Measurements from ENCODE around the gene RPS16.

The RPS16 gene

DNA sequence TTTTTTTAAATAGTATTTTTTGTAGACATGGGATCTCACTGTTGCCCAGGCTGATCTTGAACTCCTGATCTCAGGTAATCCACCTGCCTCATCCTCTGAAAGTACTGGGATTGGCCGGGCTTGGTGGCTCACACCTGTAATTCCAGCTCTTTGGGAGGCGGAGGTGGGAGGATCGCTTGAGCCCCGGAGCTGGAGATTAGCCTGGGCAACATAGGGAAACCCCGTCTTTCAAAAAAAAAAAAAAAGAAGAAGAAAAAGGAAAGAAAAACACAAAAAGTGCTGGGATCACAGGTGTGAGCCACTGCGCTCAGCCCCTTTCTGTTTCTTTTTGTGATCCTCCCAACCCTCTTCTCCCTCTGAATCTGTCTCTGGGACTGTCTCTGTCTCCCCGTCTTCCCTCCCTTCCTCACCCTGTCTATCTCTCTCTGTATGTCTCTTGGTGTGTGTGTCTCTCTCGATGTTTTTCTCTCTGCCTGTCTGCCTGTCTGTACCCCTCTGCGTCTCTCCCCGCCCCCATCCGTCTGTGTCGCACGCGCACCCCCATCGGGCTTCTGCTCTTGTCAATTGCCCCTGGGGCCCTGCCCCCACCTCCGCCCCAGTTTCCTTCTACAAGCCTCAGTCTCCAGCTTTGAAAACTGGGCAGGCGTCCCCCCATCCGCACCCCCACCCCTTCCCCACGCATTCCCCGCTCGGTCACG is 29.6 kb downstream of the RPS16 start:
- no peak for DNase-seq

DNA sequence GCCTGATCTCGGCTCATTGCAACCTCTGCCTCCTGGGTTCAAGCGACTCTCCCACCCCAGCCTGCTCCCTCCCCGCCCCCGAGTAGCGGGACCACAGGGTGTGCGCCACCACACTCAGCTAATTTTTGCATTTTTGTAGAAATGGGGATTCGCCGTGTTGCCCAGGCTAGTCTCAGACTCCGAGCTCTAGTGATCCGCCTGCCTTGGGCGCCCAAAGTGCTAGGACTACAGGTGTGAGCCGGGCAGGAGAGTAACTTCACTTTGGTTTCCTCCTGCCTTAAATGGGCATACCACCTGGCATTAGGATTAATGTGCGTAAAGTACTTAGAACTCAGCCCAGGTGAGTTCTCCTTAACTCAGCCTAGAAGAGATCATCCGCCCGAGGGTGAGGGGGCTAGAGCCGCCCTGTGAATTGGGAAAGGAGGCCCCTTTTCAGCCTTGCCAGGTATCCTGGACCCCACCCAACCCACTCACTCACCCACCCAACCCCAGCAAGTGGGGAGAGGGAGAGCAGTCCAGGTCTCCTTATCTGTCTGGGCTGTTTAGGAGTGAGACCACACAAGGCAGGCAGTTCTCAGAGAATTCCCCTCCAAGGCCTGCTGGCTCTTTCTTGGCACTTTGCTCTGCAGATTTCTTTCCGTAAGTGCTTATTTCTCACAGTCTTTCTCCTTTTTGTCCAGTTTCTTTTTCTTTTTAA is 30.3 kb downstream of the RPS16 start:
- no peak for DNase-seq

DNA sequence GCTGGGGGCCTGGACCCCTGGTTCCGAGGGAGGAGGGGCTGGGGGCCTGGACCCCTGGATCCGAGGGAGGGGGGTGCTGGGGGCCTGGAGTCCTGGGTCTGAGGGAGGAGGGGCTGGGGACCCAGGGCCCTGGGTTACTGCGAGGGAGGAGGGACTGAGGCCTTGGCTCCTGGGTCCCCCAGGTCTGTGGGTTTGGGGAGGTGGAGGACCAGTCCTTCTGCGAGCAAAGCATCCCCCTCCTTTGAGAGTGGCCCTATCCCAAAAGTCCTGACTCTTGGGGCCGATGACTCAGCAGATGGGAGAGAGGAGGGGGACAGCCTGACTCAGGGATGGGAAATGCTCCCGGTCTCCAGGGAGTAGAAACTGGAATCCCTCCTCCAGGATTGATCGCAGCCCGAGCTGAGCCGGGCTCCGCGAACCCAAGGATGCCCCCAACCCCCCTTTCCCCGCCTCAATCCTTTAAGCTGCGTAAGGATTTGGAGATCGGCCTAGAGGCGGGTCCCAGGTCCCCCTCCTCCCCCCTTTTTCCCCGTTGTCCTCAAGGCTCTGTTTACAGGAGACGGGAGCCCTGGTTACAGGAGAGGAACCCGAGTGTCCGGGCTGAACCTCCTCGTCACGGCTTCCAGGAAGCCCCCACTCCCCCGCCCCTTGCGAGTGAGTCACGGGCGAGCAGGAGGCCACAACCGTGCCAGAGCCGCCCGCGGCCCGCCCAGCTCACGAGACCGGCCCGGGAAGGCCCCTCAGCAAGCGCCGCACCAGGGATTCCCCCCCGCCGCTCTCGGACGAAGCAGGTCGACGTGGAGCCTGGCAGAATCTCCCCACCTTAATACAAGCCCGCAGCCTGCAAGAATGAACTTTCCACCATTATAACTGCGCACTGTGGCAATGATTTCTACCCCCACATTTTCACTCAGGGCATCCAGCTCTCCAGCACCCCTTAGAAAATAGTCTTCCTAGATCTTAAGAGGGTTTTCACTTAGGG is 32.1 kb downstream of the RPS16 start:
- DNase-seq: no peak

DNA sequence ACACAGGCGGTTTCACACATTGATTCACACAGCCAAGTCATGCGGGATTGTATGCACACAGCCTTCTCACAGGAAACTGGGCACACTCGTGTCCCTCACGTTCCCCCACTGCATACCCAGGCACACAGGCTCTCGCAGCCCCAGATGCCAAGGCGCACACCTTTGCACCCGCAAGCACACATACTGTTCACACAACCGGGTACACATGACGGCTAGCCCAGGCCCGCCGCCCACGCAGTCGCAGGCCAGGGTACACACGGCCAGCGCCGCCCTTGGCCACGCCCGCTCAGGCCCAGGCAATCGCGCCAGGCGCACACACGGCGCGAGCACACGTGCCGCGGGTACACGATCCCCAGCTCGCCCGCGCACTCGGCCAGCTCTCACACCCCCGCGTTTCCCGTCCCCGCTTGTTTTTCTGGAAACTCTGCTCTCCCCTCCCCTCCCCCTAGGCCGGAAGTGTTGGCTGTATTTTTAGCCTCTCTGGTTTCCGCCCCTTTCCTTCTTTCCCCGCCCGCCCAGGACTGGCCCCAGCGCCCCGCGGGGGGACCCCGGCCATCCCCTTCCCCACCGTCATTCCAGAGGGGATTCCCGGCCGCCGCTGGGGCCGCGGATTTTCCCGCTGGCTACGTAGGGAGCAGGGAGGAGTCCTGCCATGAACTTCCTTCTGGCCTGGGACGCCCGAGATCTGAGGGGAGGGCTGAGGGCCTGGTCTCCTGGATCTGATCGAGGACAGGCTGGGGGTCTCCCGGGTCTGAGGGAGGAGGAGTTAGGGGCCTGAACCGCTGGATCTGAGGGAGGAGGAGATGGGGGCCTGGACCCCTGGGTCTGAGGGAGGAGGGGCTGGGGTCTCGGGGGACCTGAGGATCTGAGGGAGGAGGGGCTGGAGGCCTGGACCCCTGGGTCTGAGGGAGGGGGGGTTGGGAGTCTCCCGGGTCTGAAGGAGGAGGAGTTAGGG is 33.1 kb downstream of the RPS16 start:
- DNase-seq: no peak

DNA sequence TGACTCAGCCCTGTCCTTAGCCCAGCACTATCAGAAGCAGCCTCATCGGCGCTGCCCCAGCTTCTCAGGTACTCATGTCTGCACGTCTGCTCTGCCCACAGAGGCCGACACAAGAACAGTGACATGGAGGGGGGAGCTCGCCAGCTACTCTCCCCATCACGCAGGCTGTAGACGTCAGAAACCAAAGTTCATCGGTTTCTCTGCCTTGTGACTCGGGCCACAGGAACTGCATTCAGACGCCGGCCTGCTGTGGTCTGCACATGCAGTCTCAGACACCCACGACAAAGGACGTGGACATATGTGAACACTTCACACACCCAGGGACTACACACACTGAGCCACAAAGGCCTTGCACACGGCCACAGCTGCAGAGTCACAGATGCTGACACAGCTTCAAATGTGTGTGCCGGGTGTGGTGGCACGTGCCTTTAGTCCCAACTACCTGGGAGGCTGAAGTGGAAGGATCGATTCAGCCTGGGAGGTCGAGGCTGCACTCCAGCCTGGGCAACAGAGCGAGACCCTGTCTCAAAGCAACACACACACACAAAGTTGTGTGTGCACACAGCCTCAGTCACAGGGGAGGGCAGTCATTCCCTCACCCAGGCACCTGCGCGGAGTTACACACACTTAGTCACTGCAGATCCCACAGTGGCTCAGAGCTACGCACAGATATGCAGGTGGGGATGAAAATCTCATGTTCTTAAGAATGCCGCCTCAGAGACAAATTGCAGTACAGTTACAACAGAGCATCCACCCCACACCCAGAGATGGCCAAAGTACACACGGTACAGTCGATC is 34.0 kb downstream of the RPS16 start:
- DNase-seq: no peak

DNA sequence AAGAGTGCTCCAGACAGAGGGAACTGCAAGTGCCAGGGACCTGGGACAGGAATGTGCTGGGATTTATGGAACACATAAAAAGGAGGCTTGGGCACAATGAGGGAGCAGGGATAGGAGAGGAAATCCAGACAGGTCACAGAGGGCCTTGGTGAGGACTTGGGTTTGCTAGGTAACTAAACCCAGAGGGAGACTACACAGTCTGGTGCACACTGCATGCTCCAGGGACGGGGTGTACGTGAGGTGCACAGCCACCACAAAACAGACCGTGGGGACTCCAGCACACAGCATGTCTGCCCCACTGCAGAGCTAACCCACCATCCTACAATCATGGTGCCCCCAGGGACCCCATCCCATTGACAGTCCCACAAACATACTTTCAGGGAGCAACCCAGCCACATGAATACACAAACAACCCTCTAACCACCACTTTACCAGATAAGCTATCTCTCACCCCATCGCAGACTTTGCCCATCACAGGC is 34.6 kb downstream of the RPS16 start:
- DNase-seq: no peak

DNA sequence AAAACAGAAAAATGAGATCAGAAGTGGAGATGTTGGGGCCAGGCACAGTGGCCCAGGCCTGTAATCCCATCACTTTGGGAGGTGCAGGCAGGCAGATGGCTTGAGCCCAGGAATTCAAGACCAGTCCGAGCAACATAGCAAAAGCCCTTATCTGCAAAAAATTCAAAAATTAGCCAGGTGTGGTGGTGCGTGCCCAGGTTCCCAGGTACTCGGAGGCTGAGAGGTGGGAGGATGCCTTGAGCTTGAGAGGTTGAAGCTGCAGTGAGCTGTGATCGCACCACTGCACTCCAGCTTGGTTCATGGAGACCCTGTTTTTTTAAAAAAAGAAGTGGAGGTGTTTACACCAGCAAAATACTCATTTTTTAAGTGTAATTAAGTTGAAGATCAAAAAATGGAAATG is 35.7 kb downstream of the RPS16 start:
- DNase-seq: no peak

DNA sequence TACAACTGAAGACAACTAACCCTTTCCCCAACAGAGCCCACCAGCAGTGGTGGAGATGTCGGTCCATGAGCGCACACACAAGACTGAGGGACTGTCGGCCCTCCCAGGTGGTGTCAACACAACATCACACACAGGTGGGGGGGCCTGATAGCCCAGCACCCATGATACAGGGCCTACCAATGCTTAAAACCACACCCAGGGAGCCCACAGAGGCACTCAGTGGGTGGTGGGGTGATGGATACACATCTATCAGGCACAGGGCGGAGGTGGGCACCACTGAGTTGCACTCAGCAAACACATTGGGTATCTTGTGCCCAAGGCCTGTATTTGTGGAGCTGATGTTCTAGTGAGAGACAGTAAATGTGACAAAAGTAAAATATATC is 36.1 kb downstream of the RPS16 start:
- no peak for DNase-seq

DNA sequence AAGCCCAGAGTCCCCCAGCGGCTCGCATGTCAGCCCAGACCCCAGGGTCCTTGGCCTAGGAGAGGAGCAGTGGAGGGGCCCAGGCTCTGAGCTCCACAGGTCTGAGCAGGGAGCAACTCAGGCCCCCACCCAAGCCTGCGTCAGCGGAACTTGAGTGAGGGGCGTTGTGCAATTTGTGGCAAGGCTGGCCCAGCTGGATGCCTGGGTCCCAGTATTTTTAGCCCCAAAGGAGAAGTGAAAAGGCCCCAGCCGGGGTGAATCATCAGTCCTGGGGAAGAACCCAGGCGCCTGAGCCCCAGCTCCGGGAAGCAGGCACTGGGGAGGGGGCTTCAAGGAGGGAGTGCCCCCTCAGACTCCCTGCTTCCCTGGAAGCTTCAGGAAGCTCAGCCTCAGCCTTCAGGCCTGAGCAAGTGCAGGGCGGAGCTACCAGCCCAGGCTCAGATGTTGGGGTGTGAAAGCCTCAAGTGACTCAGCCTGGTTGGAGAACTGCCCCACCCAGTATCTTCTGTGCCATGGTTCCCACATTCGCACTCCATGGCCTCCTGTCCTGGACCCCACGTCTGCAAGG is 37.4 kb downstream of the RPS16 start:
- no peak for DNase-seq

DNA sequence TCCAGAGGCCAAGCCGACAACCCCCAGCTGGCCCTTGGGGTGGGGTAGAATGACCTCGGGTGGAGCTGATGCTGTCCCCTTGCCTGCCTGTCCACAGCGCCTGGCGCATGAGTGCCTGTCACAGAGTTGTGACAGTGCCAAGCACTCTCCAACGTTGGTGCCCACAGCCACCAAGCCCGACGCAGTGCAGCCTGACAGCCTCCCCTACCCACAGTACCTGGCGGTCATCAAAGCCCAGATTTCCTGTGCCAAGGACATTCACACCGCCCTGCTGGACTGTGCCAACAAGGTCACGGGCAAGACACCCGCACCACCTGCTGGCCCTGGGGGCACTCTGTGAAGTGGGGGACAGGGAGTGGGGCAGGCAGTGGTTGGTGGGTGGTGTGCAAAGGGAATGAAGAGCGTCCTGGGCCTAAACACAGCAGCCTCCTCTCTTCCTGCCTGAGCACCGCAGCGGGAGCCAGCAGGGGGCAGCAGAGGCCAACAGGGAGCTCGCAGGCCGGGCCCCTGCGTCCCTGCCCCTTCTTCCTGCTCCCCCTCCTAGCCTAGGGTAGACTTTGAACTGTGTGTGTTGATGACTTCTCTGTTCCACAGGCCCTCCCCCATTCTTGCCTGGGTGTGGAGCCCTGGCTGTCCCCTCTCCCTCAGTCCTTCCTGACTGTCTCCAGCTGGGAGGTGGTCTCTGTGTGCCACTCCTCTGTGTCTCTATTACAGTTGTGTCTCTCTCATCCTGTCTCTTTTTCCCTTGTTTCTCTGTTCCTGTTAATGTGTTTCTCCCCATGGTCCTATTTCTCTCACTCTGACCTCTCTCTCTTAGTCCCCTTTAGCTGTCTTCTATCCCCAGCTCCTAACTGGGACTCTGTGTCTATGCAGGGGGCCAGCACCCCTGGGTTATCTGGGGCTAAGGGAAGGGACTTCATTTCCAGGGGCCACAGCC is 38.1 kb downstream of the RPS16 start:
- no peak for DNase-seq

DNA sequence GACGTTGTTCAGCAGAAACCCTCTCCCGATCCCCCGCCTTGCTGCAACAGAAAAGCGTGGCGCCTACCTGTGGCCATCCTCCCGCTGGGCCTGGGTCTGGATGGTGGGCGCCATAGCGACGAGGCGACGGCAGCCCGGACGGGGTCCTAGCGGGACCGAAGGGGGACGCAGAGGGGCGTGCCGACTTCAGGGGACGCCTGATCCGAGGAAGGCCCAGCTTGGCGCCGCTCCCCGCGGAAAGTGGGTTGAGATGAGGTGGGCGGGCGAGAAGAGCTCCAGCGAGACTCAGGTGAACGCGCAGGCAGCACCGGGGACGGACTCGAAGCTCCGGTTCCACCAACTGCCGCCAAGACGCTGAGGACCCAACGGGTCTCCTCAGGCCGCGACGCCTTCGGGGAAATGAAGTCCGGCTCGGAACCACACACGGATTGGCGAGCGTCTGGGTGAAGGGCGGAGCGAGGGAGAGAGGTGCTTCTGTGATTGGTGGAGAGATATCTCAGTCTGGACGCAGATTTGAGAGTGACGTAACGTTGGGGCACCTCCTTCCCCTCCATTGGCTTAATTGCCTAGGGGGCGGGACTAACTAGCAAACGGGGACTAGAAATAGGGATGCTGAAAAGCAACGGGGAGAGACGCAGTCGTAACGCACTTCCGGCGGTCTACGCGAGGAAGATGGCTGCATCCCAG is 44.9 kb downstream of the RPS16 start, which contains the start of the genes MED29 and PAF1:
TSS of gene MED29 (plus strand) at position 628 of the 687 bp plus-strand sequence. CDS start at position 673, 45 bp downstream.
TSS of gene PAF1 (minus strand) at position 356 of the 687 bp plus-strand sequence. CDS start at position 114, 242 bp downstream.
- DNase-seq: no peak

DNA sequence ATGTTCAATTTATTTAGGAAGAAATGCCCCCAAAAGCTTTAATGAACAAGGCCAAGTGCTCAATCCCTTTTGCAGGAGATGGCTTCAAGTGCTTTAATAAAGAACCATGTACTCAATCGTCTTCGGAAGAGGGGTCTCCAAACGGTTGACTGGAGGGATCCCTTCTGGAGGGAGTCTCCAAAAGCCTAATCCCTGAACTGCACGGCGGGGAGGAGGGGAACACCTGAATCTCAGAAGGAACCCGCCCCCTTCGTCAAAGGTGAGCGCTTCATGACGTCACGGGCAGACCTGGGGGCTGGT is 45.3 kb downstream of the RPS16 start:
- no peak for DNase-seq

DNA sequence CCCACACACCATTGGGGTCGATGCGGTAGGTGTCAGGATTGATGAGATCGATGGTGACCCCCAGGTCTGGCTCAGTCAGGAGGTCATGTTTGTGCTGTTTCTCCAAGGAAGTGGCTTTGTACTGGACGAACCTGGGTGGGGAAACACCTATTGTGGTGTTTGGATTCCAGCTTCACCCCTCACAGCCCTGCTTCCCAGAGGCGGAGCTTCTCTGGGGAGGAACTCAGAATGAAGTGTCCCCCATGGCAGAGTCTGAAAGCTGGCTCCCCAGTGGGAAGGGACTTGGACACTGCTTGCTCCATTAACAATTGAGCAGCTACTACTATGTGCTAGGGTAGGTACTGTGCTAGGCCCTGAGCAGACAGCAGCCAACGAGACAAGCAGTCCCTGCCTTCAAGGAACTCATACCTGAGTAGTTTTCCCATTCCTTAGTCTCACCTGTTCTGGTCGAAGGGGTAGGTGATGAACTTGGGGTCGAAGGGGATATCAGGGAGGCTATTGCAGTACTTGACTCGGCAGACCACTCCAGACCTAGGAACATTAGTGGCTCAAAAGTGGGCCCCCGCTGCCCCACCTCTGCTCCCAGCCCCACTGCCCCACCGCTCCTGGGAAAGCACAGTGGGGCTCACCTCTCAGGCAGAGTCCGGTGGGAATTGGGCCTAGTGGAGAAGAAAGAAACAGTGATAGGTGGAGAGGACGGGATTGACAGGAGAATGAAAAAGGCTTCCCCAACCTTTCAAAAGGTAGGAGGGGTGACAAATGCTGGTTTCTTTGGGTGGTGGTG is 45.9 kb downstream of the RPS16 start:
- DNase-seq: no peak

DNA sequence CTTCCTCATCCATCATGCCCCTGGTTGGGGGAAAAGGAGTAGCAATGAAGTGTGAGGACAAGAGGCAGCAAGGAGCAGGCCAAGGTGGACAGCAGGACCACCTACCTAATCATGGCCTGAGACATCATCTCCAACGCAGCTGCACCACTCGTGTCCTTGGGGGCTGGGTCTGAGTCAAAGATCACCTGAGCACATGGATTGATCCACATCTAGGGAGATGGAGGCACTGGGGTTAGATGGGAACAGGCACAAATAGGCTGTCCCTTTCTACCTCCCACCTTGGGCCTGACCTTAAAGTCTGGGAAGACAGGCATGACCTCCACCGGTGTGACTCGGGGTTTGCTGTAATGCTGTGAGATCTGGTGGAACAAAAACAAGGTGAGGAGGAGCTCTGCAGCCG is 47.1 kb downstream of the RPS16 start:
- DNase-seq: no peak

DNA sequence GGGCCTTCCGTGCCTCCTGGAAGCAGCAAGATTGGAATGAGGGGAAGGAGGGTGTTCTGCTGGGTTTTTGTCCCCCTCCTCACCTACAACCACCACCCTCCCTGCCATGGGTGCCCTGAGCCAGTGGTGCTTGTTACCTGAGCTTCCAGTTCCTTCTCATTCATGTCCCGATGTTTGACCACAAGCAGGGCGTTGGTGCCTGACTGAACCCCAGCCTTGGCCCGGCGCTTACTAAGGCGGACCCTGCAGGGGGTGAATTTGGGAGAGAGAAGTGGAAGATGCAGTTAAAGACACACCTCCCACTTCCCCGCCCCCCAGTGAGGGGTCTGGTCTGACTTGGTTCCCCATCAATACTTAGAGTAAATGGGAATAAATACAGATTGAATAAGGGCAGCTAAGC is 49.2 kb downstream of the RPS16 start:
- no peak for DNase-seq

DNA sequence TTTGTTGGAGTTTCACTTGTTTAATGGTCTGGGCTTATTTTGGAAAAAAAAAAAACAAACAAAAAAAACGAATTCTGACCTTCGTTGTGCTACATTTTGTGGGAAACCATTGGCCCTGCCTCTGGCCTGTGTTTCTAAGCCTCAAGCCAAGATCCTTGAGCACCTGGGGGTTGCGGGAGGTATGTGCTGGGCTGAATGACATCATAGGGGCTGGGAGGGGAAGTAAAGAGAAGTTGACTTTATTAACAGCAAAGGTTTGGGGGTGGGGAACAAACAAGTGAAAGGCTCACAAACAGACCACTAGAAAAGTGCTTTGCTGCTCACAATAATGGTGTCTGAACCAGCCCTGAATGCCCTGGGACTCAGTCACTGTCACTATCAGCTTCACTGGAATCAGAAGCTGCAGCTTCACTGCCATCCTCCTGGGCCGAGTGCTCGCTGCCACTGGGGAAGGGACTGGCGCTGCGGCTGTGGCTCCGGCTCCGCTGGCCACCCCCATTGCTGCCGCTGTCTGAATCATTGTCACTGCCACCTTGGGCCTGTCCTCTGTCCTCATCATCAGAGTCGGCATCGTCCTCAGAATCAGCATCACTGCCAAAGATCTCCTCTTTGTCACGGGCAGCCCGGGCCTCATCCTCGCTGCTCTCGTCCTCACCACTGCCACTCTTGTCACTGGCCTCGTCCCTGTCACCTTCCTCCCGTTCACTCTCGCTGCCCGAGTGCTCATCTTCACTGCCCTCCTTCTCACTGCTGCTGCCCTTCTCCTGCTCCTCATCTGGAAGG is 49.9 kb downstream of the RPS16 start:
- DNase-seq: no peak

DNA sequence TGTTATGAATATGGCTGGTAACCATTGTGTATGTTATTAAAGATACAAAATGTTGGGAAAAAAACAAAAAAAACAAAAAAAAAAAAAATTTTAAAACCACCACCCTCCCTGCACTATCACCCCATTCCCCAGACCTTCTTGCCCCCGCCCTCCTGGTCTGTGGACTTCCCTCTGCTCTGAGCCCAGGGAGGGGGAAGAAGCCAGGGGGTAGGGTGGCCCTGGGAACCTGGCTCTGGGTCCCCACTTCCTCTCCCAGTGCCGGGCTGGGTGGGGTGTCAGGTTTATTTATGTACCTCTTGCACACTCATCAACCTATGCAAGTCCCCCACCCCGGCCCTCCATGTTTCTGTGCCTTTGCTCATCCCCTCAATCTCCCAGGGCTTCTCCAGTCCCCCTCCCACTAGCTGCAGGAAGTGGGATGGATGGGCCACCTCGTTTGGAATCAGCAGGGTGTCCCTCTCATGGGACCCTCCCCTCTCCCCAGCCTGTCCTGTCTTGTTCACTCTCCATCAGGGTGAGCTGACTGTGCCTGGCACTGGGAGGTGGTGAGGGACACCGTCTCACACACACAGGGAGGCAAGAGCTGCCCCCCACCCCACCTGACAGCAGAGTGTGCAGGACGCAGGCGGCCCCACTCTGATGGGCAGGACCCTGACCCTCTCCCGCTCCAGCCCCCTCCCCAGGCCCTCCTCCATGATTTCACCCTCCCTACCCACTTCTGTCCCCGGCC is 50.7 kb downstream of the RPS16 start:
- no peak for DNase-seq

Data from cortex of kidney (tissue), 1 donor.